Stimulated activated CD8-positive, alpha-beta memory T cell treated with anti-CD3 and anti-CD28 coated beads, Interleukin-12 subunit alpha, Interleukin-12 subunit beta, amount 100 ng/mL, for 24 hours (primary cell): ENCODE results near the gene CREG1.
"Not testable (repeated sequence)": the region's sequence is repeated elsewhere in the genome, so short reads cannot be mapped to it uniquely, and the experiment has no call there.

Source experiments
- DNase-seq: peaks from one replicate; pipeline ENCODE4 v3.0.0-alpha.2; 2020; ENCODE audit errors: extremely low read depth

Gene CREG1

GRCh38 chr1:167553136-167554027, at the start of gene CREG1:
CREG1 (minus strand) TSS chr1:167553762.
- peak; percentile 82 for DNase-seq

GRCh38 chr1:167602840-167603239, 49.3 kb upstream of the CREG1 start:
- no peak for DNase-seq

GRCh38 chr1:167601442-167602383, 48.2 kb upstream of the CREG1 start:
- no peak for DNase-seq

GRCh38 chr1:167599957-167600581, 46.5 kb upstream of the CREG1 start:
- DNase-seq, result no peak

- no peak for DNase-seq
These were observed 41.3 kb upstream of the CREG1 start for GRCh38 chr1:167594822-167595221.

GRCh38 chr1:167593860-167594259, 40.3 kb upstream of the CREG1 start:
- no peak for DNase-seq

- DNase-seq, result no peak
These were observed 38.9 kb upstream of the CREG1 start for GRCh38 chr1:167592475-167592874.

GRCh38 chr1:167588361-167588760, 34.8 kb upstream of the CREG1 start:
- no peak for DNase-seq

- DNase-seq, result no peak
These were observed 34.3 kb upstream of the CREG1 start for GRCh38 chr1:167587872-167588271.

GRCh38 chr1:167587342-167587741, 33.8 kb upstream of the CREG1 start:
- DNase-seq, result no peak

- no peak for DNase-seq
These were observed 31.0 kb upstream of the CREG1 start for GRCh38 chr1:167584581-167584980.

GRCh38 chr1:167582722-167583121, 29.2 kb upstream of the CREG1 start:
- no peak for DNase-seq

- no peak for DNase-seq
These were observed 28.5 kb upstream of the CREG1 start for GRCh38 chr1:167582064-167582463.

- no peak for DNase-seq
These were observed 26.4 kb upstream of the CREG1 start for GRCh38 chr1:167579986-167580385.

- no peak for DNase-seq
These were observed 25.5 kb upstream of the CREG1 start for GRCh38 chr1:167578939-167579521.

- no peak for DNase-seq
These were observed 22.1 kb upstream of the CREG1 start for GRCh38 chr1:167575649-167576048.

- DNase-seq, result no peak
These were observed 19.5 kb upstream of the CREG1 start for GRCh38 chr1:167573035-167573434.

- not testable (repeated sequence) for DNase-seq
These were observed 17.1 kb upstream of the CREG1 start for GRCh38 chr1:167570712-167571111.

- DNase-seq, result no peak
These were observed 14.1 kb upstream of the CREG1 start for GRCh38 chr1:167567663-167568062.

- DNase-seq, result no peak
These were observed 13.2 kb upstream of the CREG1 start for GRCh38 chr1:167566766-167567165.

- no peak for DNase-seq
These were observed 12.4 kb upstream of the CREG1 start for GRCh38 chr1:167565922-167566321.
